Psoas muscle (tissue), 8 donors: ENCODE measurements around the gene SEC63. TPM values are rescaled to one million over a fixed set of nuclear protein-coding genes. Genes with fewer than 3 reads are reported as not detected.

Source experiments
- ATAC-seq, 4 donors: fragments of 200-7000 bp; cut with Tn5 transposase; one replicate each; pipeline ENCODE4 v1.9.1; 2020; ENCODE audit warnings: moderate library complexity in 3 of 4, mild to moderate bottlenecking in 2 of 4
- DNase-seq, 2 donors: peaks; one replicate each; pipeline ENCODE4 v3.0.0-alpha.2; 2020
- H3K27ac ChIP-seq: fragments of 200-600 bp; one replicate; pipeline ENCODE4 v1.8.0; 2022
- H3K27me3 ChIP-seq, 3 donors: fragments of 200-600 bp in 1 of 3; one replicate each; pipeline versions ENCODE4 v1.6.1 to v1.8.0; 2013 to 2022; ENCODE audit warnings: low read length in 2 of 3, mild to moderate bottlenecking in 2 of 3, moderate library complexity in 1 of 3; ENCODE audit not compliant: insufficient read depth in 3 of 3
- H3K36me3 ChIP-seq, 2 donors: fragments of 200-600 bp in 1 of 2; one replicate each; pipeline versions ENCODE4 v1.6.1 to v1.8.0; 2013 to 2022; ENCODE audit warnings: low read depth in 1 of 2, mild to moderate bottlenecking in 1 of 2, moderate library complexity in 1 of 2; ENCODE audit not compliant: insufficient read depth in 1 of 2
- H3K4me1 ChIP-seq: fragments of 200-600 bp; one replicate; pipeline ENCODE4 v1.8.0; 2022
- H3K4me3 ChIP-seq: fragments of 200-600 bp; one replicate; pipeline ENCODE4 v1.8.0; 2022; ENCODE audit warnings: mild to moderate bottlenecking
- H3K9me3 ChIP-seq: fragments of 200-600 bp; one replicate; pipeline ENCODE4 v1.8.0; 2022
- WGBS, 3 donors: extraction: QIAGEN DNeasy Blood & Tissue Kit; methylation state at CpG; one replicate each; pipeline versions ENCODE4 v1.1.6 to v1.1.7; 2013; 5-methylcytosine and 5-hydroxymethylcytosine counted together
- intact Hi-C, 2 donors: fragments of 100-400 bp; cut with DNase I; formaldehyde crosslinking; loops; one replicate each; pipeline versions ENCODE4 v1.11.0 to v1.14.2; 2022
- long read RNA-seq, 2 donors: library from polyadenylated mRNA; unstranded; transcript quantifications; one replicate each; pipeline ENCODE4 v2.0.0, GENCODE V29; 2021
- polyA plus RNA-seq, 3 donors: library from polyadenylated mRNA; stranded (reverse); fragments of 200-250 nt; gene quantifications; one replicate each; pipeline ENCODE4 v1.2.3, GENCODE V29; 2013
- total RNA-seq, 4 donors: library from RNA; stranded (reverse); fragmentation: NEBNext Ultra II Directional in 2 of 4; extraction: Animal tissue kit (Norgen Biotek cat#: 25700) in 2 of 4; gene quantifications; one replicate each; pipeline versions ENCODE4 v1.2.1 to v1.2.4, GENCODE V29; 2021 to 2023
- TF ChIP-seq, protein P1 (sequence below): fragments of 200-600 bp; IDR thresholded peaks from one replicate; pipeline ENCODE4 v1.8.0; 2022; ENCODE audit warnings: antibody characterized with exemption
- donor health status: healthy with polysubstance abuse.
- donor health status: DM: no; HTN: no; CAD: no; lungs with moderate emphysema.
- donor health status: Bipolar disorder and iron deficiency.
- donor health status: healthy.
- donor health status: DM: yes; HTN: yes; CAD: no.
- donor health status: DM: no; HTN: no; CAD: no.
- donor health status: DM: no; HTN: no; CAD: no.
- donor health status: DM: yes; HTN: yes; CAD: no.

The SEC63 gene, protein sequence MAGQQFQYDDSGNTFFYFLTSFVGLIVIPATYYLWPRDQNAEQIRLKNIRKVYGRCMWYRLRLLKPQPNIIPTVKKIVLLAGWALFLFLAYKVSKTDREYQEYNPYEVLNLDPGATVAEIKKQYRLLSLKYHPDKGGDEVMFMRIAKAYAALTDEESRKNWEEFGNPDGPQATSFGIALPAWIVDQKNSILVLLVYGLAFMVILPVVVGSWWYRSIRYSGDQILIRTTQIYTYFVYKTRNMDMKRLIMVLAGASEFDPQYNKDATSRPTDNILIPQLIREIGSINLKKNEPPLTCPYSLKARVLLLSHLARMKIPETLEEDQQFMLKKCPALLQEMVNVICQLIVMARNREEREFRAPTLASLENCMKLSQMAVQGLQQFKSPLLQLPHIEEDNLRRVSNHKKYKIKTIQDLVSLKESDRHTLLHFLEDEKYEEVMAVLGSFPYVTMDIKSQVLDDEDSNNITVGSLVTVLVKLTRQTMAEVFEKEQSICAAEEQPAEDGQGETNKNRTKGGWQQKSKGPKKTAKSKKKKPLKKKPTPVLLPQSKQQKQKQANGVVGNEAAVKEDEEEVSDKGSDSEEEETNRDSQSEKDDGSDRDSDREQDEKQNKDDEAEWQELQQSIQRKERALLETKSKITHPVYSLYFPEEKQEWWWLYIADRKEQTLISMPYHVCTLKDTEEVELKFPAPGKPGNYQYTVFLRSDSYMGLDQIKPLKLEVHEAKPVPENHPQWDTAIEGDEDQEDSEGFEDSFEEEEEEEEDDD
- total RNA-seq, result 10 to 100 TPM; 21.8 to 53.8 (median 41.3) TPM
- polyA plus RNA-seq, result 10 to 100 TPM; 15.1 to 23.2 (median 18.5) TPM
- long read RNA-seq, donor 1, full-length matches to known transcripts, result 4 of 14 reads
- long read RNA-seq, donor 1, partial matches to known transcripts, result 10 of 14 reads
- long read RNA-seq, donor 1, other reads (novel, unspliced or antisense), result 0 of 14 reads
- long read RNA-seq, donor 2, full-length matches to known transcripts, result 13 of 49 reads
- long read RNA-seq, donor 2, partial matches to known transcripts, result 26 of 49 reads
- long read RNA-seq, donor 2, other reads (novel, unspliced or antisense), result 10 of 49 reads

DNA sequence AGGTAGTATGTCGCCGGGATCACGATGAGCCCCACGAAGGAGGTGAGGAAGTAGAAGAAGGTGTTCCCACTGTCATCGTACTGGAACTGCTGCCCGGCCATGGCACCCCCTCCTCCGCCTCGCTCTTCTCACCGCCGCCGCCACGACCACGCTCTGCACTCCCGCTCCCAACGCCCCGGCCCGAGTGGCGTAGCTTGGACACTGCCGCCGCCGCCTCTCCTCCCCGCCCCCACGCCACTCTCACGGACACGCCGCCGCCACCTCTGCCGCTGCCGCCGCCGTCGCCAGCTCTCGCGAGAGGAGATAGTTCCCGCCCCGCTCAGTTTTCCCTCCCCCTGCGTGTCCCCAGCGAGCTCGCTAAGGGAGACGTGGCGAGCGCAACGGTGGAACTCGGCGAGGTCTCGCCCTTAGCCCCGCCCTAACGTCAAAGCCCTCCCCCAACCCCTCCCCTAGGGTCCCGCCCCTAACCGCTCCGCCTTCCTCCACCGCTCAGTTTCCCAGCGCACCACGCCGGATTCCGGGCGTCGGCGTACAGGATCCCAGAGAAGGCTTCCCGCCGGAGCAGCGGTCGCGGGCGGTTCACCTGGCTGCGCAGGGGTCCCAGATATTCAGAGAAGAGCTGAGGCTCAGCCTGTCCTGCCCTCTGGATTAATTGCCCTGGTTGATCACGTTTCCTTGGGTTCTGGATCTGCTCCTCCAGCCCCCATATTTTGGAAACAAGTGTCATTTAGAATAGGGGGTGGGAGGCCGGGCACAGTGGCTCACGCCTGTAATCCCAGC lies at the start of gene SEC63:
TSS of gene SEC63 (minus strand) at position 300 of the 780 bp plus-strand sequence. CDS start at position 101, 199 bp downstream.
- Histone ChIP-seq H3K4me1 (peaks cover 25% of the 10 kb centered on the region), H3K9me3 (no peaks in the 10 kb centered on the region), H3K4me3 (peak within 1 kb of the TSS; percentile 96), H3K27ac (peak within 1 kb of the TSS; percentile 94), H3K27me3 (no peaks in the 10 kb centered on the region), H3K36me3 (no peaks in the 10 kb centered on the region)
- WGBS, 3 donors, result 0 to 1% (median 1%) methylated on average over 44 to 69 of the region's 69 CpGs
- TF ChIP-seq, protein P1, sequence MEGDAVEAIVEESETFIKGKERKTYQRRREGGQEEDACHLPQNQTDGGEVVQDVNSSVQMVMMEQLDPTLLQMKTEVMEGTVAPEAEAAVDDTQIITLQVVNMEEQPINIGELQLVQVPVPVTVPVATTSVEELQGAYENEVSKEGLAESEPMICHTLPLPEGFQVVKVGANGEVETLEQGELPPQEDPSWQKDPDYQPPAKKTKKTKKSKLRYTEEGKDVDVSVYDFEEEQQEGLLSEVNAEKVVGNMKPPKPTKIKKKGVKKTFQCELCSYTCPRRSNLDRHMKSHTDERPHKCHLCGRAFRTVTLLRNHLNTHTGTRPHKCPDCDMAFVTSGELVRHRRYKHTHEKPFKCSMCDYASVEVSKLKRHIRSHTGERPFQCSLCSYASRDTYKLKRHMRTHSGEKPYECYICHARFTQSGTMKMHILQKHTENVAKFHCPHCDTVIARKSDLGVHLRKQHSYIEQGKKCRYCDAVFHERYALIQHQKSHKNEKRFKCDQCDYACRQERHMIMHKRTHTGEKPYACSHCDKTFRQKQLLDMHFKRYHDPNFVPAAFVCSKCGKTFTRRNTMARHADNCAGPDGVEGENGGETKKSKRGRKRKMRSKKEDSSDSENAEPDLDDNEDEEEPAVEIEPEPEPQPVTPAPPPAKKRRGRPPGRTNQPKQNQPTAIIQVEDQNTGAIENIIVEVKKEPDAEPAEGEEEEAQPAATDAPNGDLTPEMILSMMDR, result no peak
- ATAC-seq, result peak; percentile 98 to 99 (median 99)
- intact Hi-C loops, result no loop called here
- peak; percentile 97 to 99 for DNase-seq

DNA sequence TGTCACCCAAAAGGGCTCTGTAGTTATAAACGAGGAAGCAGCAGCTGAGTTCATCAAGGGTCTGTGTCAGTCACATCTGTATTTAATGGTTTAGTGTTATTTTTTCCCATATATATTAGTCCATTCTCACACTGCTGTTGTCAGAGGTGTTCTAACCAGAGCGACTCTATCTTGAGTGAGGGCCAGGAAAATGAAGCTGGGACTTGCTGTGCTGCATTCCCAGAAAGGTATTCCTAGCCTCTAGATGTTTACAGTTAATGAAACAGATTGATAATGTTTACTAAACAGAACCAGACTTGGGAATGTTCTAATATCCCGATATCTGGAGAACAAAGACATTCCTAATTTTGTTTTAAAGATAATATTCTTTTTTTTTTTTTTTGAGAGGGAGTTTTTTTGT lies 48.0 kb upstream of the SEC63 start:
- ATAC-seq (no peak), DNase-seq (no peak)
- WGBS, 3 donors, result 74 to 80% (median 77%) methylated on average over 3 of the region's 3 CpGs
- H3K27ac ChIP-seq, result no peak overlapping the region
- H3K4me3 ChIP-seq, result no peak overlapping the region
- TF ChIP-seq, protein P1, result no peak
- intact Hi-C loops, result no loop called here
- no peaks in the 10 kb centered on the region for H3K4me1 ChIP-seq
- H3K36me3 ChIP-seq, result no peaks in the 10 kb centered on the region
- no peaks in the 10 kb centered on the region for H3K9me3 ChIP-seq
- no peaks in the 10 kb centered on the region for H3K27me3 ChIP-seq

DNA sequence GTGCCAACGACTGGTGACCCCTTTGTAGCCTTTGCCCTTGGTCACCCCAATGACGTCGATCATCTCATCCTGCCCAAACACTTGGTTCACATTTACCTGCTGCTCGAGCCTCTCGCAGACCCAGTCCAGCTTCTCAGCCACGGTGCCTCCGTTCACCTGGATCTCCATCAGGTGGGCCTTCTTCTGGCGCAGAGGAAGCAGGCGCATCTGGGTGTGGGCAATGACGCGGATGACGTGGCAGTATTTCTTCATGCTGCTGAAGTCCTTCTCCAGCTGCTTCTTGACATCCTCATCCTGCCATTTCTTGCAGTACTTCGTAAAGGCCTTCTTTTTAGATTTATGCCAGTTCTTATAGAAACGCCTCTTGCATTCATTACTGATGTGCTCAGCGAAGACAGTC lies 46.9 kb upstream of the SEC63 start:
- ATAC-seq, result no peak
- TF ChIP-seq, protein P1, result no peak
- DNase-seq, result no peak
- Histone ChIP-seq H3K4me1 (no peaks in the 10 kb centered on the region), H3K27me3 (no peaks in the 10 kb centered on the region), H3K27ac (no peak overlapping the region), H3K4me3 (no peak overlapping the region), H3K36me3 (no peaks in the 10 kb centered on the region), H3K9me3 (no peaks in the 10 kb centered on the region)
- 96 to 98% (median 97%) methylated on average over 15 of the region's 15 CpGs for whole genome bisulfite sequencing, 3 donors
- intact Hi-C loops, result no loop called here
